Heart left ventricle (tissue), 13 donors: ENCODE data around the gene ERI3.

Experiments
- POLR2A ChIP-seq, 2 donors: fragments of 450-650 bp; IDR thresholded peaks; one replicate each; pipeline ENCODE4 v1.6.1; 2017; ENCODE audit warnings: antibody characterized with exemption in 2 of 2, mild to moderate bottlenecking in 2 of 2, moderate library complexity in 2 of 2
- TF ChIP-seq, protein P1 (sequence below), 12 donors: fragments of 200-600 bp; sonication (generic) in 4 of 12; IDR thresholded peaks; one replicate each; pipeline versions ENCODE4 v1.5.0 to v1.8.0; 2018 to 2022; ENCODE audit warnings: antibody characterized with exemption in 12 of 12, mild to moderate bottlenecking in 5 of 12
- donor health status: ischemic (EF 13 %, LVEDD 7.1; RV severe dilation, severe dysfunction).
- donor health status: DM: no; HTN: yes; CAD: no.
- donor health status: DM: no; HTN: no; CAD: no.
- donor health status: ischemic (EF 25% LVEDD 6.9; RV normal size, moderate dysfunction).
- donor health status: ischemic (EF 25% LVEDD 5.7; RV mildly dilated, moderate dysfunction).
- donor health status: ischemic (EF 35%, LVEDD 5.7; RV mildly dilated, moderate dysfunction).
- donor health status: nonischemic (EF 11% LVEDD 7.7; RV severe dilation, severe dysfunction).
- donor health status: DM: yes; HTN: yes; CAD: no.
- donor health status: PGD.
- donor health status: ischemic (EF 29% LVEDD 5.4; RV normal size, mild dysfunction).
- donor health status: nonischemic (EF 23%, LVEDD 6.1; RV moderate dilation, normal function).

GRCh38 chr1:44351289-44351688 is 3.8 kb downstream of the ERI3 start:
- TF ChIP-seq, protein P1, sequence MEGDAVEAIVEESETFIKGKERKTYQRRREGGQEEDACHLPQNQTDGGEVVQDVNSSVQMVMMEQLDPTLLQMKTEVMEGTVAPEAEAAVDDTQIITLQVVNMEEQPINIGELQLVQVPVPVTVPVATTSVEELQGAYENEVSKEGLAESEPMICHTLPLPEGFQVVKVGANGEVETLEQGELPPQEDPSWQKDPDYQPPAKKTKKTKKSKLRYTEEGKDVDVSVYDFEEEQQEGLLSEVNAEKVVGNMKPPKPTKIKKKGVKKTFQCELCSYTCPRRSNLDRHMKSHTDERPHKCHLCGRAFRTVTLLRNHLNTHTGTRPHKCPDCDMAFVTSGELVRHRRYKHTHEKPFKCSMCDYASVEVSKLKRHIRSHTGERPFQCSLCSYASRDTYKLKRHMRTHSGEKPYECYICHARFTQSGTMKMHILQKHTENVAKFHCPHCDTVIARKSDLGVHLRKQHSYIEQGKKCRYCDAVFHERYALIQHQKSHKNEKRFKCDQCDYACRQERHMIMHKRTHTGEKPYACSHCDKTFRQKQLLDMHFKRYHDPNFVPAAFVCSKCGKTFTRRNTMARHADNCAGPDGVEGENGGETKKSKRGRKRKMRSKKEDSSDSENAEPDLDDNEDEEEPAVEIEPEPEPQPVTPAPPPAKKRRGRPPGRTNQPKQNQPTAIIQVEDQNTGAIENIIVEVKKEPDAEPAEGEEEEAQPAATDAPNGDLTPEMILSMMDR (IDR thresholded peaks at IDR 0.05) = no peak
- no peak for TF ChIP-seq POLR2A (IDR thresholded peaks at IDR 0.05)
